MCF 10A (cell line): ENCODE results near the gene SUGCT. TPM values are rescaled to one million over a fixed set of nuclear protein-coding genes. Genes with fewer than 3 reads are reported as not detected.

Experiments
- BruUV-seq: library from RNA; stranded (reverse); fragments of 400-500 nt; replicated peaks from 2 replicates; lab custom pipeline; 2021; lab: Mats Ljungman, UMichigan
- CTCF ChIA-PET: fragments of 300-600 bp; sonication (Branson Sonifier 250); formaldehyde crosslinking; extraction: SDS; loops from one replicate; lab custom pipeline; 2021; ENCODE audit warnings: antibody characterized with exemption, inconsistent platforms; lab: Yijun Ruan, JAX
- POLR2A ChIA-PET: fragments of 300-600, 350-650 bp; sonication (Branson Sonifier 250); formaldehyde crosslinking; extraction: SDS; loops from one replicate; lab custom pipeline; 2020; ENCODE audit warnings: antibody characterized with exemption, inconsistent platforms; lab: Yijun Ruan, JAX
- DNase-seq: peaks from one replicate; pipeline ENCODE4 v3.0.0-alpha.2; 2018; ENCODE audit not compliant: unreplicated experiment
- H3K27ac Mint-ChIP-seq: one replicate; pipeline ENCODE4 v1.8.0; 2022; ENCODE audit warnings: mild to moderate bottlenecking, low read depth, mixed read lengths; ENCODE audit not compliant: unreplicated experiment
- H3K27me3 Mint-ChIP-seq: one replicate; pipeline ENCODE4 v1.8.0; 2022; ENCODE audit warnings: mixed read lengths; ENCODE audit not compliant: insufficient read depth, unreplicated experiment
- H3K36me3 Mint-ChIP-seq: one replicate; pipeline ENCODE4 v1.8.0; 2022; ENCODE audit warnings: mild to moderate bottlenecking, moderate library complexity, mixed read lengths; ENCODE audit not compliant: insufficient read depth, unreplicated experiment
- H3K4me1 Mint-ChIP-seq: one replicate; pipeline ENCODE4 v1.8.0; 2022; ENCODE audit warnings: mixed read lengths; ENCODE audit not compliant: insufficient read depth, unreplicated experiment
- H3K4me3 Mint-ChIP-seq: one replicate; pipeline ENCODE4 v1.8.0; 2022; ENCODE audit warnings: mild to moderate bottlenecking, moderate library complexity, mixed read lengths; ENCODE audit not compliant: unreplicated experiment
- H3K9me3 Mint-ChIP-seq: one replicate; pipeline ENCODE4 v1.8.0; 2022; ENCODE audit warnings: mixed read lengths; ENCODE audit not compliant: unreplicated experiment
- intact Hi-C: fragments of 100-400 bp; cut with micrococcal nuclease; formaldehyde crosslinking; loops from 2 replicates; pipeline ENCODE4 v1.14.1; 2022
- total RNA-seq: library from RNA; stranded (reverse); gene quantifications from 2 replicates; pipeline ENCODE4 v1.2.3, GENCODE V29; 2022
- TF ChIP-seq, protein P1 (sequence below): fragments of 200-600 bp; IDR thresholded peaks from one replicate; pipeline ENCODE4 v1.8.0; 2022; ENCODE audit warnings: antibody characterized with exemption, mild to moderate bottlenecking; ENCODE audit not compliant: unreplicated experiment

Gene SUGCT
- total RNA-seq, 1 experiment from 2014 or later: 25.4 TPM

DNA sequence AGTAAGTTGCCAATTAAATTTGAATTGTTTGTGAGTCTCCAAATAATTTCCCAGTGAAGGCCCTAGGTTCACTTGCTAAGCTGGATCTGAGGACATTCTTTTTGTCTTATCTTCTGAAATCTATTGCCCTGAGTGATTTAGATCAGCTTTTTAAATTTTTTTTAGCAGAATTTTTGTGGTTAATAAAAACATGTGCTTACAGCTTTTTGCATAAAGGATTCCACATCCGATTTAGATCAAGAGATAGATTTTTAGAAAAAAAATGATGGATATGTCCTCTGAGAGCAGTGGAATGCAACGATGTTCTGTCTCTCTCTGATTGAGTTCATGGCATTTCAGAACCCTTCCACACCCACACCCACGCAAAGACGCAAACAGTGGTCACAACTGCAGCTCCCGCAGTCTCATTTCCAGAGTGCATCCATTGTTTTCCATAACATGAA lies 358.8 kb downstream of the SUGCT start:
- Mint-ChIP-seq H3K36me3 (no peaks in the 10 kb centered on the region), H3K27me3 (no peaks in the 10 kb centered on the region), H3K9me3 (no peaks in the 10 kb centered on the region), H3K4me3 (no peak overlapping the region), H3K27ac (no peak overlapping the region), H3K4me1 (no peaks in the 10 kb centered on the region)
- POLR2A ChIA-PET: interaction anchor here (0.7 kb wide), 1 partner anchor 611 kb away, joined by 4 read pairs; no protein-coding TSS in a partner anchor
- no peak for DNase-seq
- TF ChIP-seq, protein P1, sequence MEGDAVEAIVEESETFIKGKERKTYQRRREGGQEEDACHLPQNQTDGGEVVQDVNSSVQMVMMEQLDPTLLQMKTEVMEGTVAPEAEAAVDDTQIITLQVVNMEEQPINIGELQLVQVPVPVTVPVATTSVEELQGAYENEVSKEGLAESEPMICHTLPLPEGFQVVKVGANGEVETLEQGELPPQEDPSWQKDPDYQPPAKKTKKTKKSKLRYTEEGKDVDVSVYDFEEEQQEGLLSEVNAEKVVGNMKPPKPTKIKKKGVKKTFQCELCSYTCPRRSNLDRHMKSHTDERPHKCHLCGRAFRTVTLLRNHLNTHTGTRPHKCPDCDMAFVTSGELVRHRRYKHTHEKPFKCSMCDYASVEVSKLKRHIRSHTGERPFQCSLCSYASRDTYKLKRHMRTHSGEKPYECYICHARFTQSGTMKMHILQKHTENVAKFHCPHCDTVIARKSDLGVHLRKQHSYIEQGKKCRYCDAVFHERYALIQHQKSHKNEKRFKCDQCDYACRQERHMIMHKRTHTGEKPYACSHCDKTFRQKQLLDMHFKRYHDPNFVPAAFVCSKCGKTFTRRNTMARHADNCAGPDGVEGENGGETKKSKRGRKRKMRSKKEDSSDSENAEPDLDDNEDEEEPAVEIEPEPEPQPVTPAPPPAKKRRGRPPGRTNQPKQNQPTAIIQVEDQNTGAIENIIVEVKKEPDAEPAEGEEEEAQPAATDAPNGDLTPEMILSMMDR: no peak
- intact Hi-C loops: no loop called here
- CTCF ChIA-PET: no interaction called here
- BruUV-seq: no TSS peak

DNA sequence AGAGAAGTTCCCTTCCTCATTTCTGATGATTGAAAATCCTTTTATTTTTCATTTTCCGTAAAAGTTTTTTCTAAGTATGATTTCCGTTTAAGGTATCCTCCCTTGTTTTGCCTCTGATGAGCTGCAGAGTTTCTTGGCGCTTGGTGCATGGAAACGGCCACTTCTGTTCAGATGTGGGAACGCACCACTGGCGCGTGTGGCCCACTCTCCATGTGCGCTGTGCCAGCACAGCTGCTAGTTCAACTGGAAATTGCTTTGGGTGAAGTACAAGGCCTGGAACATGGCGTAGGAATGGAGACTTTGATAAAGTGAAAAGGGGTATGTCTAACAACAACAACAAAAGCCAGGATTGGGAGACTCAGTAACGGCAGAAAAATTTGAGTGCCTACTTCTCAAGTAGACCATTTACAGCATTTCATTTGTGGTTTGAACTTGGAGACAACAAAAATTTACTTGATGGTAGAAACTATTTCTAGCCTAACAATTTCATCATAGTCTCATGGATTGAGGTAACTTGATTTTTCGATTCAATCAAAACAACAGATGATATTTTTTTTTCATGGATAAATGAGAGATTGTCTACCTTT lies 364.2 kb downstream of the SUGCT start:
- no peaks in the 10 kb centered on the region for H3K9me3 Mint-ChIP-seq
- no peak overlapping the region for H3K4me3 Mint-ChIP-seq
- CTCF ChIA-PET: no interaction called here
- intact Hi-C loops: no loop called here
- TF ChIP-seq, protein P1: no peak
- H3K27ac Mint-ChIP-seq: no peak overlapping the region
- H3K27me3 Mint-ChIP-seq: no peaks in the 10 kb centered on the region
- no peak for DNase-seq
- H3K4me1 Mint-ChIP-seq: no peaks in the 10 kb centered on the region
- H3K36me3 Mint-ChIP-seq: no peaks in the 10 kb centered on the region
- no TSS peak for BruUV-seq
- POLR2A ChIA-PET: interaction anchor here (0.6 kb wide), 1 partner anchor 1804 kb away, joined by 3 read pairs; no protein-coding TSS in a partner anchor

GRCh38 chr7:40499718-40500117 lies 364.9 kb downstream of the SUGCT start:
- ChIA-PET CTCF (no interaction called here), POLR2A (interaction anchor here (0.6 kb wide), 1 partner anchor 1803 kb away, joined by 3 read pairs; no protein-coding TSS in a partner anchor)
- H3K27me3 Mint-ChIP-seq: no peaks in the 10 kb centered on the region
- H3K36me3 Mint-ChIP-seq: no peaks in the 10 kb centered on the region
- TF ChIP-seq, protein P1: no peak
- DNase-seq: no peak
- H3K4me3 Mint-ChIP-seq: no peak overlapping the region
- no peak overlapping the region for H3K27ac Mint-ChIP-seq
- no TSS peak for BruUV-seq
- no peaks in the 10 kb centered on the region for H3K9me3 Mint-ChIP-seq
- H3K4me1 Mint-ChIP-seq: no peaks in the 10 kb centered on the region
- intact Hi-C loops: no loop called here

DNA sequence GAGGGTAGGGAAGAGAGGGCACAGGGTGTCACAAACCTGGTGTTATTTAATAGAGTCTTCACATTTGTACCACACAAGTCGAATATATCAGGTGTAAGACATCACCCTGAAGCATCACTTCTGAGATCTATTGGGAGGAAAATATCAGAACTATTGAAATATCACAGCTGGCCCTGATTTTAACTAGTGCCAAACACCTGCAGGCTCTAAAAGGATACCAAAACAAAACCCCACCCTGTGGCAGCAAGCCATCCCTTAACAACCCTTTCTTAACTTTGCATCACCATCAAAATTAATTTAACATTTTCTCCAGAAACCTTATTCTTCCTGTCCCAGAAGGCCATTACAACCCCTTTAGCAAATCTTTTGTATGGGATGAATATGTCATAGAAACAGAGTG lies 365.4 kb downstream of the SUGCT start:
- Mint-ChIP-seq H3K36me3 (no peaks in the 10 kb centered on the region), H3K9me3 (no peaks in the 10 kb centered on the region), H3K27ac (no peak overlapping the region), H3K4me1 (no peaks in the 10 kb centered on the region), H3K27me3 (no peaks in the 10 kb centered on the region), H3K4me3 (no peak overlapping the region)
- TF ChIP-seq, protein P1: no peak
- intact Hi-C loops: no loop called here
- BruUV-seq: no TSS peak
- CTCF ChIA-PET: no interaction called here
- DNase-seq: no peak
- POLR2A ChIA-PET: no interaction called here
